Testis (tissue), 3 donors: ENCODE data around the gene TOX2. TPM values are rescaled to one million over a fixed set of nuclear protein-coding genes. Genes with fewer than 3 reads are reported as not detected.

ENCODE experiments used
- DNase-seq: peaks from one replicate; pipeline ENCODE4 v3.0.0-alpha.2; 2019
- H3K27ac ChIP-seq, 2 donors: fragments of 200-600 bp; sonication (generic); one replicate each; pipeline ENCODE4 v1.5.1; 2019
- H3K27me3 ChIP-seq: fragments of 200-600 bp; sonication (generic); one replicate; pipeline ENCODE4 v1.5.1; 2019
- H3K36me3 ChIP-seq: fragments of 200-600 bp; sonication (generic); one replicate; pipeline ENCODE4 v1.5.1; 2017; ENCODE audit warnings: low read depth; ENCODE audit errors: missing control alignments
- H3K4me1 ChIP-seq: fragments of 200-600 bp; sonication (generic); one replicate; pipeline ENCODE4 v1.5.1; 2019
- H3K4me3 ChIP-seq, 2 donors: fragments of 200-600 bp; sonication (generic); one replicate each; pipeline ENCODE4 v1.5.1; 2017 to 2019
- H3K9me3 ChIP-seq: fragments of 200-600 bp; sonication (generic); one replicate; pipeline ENCODE4 v1.5.1; 2017
- CTCF ChIP-seq, 3 experiments: fragments of 450-650 bp in 2 of 3; fragments of 200-600 bp in 1 of 3; sonication (generic) in 1 of 3; IDR thresholded peaks; one replicate each; pipeline ENCODE4 v1.5.1; 2016 to 2019; ENCODE audit warnings: antibody characterized with exemption in 3 of 3, mild to moderate bottlenecking in 2 of 3, moderate library complexity in 1 of 3
- POLR2A ChIP-seq: fragments of 450-650 bp; IDR thresholded peaks from one replicate; pipeline ENCODE4 v1.6.1; 2017; ENCODE audit warnings: antibody characterized with exemption, mild to moderate bottlenecking, moderate library complexity
- WGBS, 2 donors: methylation state at CpG; one replicate each; pipeline ENCODE4 v1.1.5; 2018; 5-methylcytosine and 5-hydroxymethylcytosine counted together
- intact Hi-C: fragments of 100-400 bp; cut with DNase I; formaldehyde crosslinking; loops from one replicate; pipeline ENCODE4 v1.15.1; 2023; ENCODE audit warnings: low total_unique reads
- polyA plus RNA-seq: library from polyadenylated mRNA; stranded (reverse); fragments of 350-450 nt; fragmentation: Illumina TruSeq; extraction: RNeasy Lipid Tissue Mini Kit (QIAGEN cat#74804); gene quantifications from one replicate; pipeline ENCODE4 v1.2.3, GENCODE V29; 2014; ENCODE audit warnings: low read depth, low replicate concordance; ENCODE audit not compliant: insufficient read depth
- total RNA-seq, 2 donors: library from RNA; depleted of rRNA; stranded (reverse); fragments of >200 nt; gene quantifications; one replicate each; pipeline ENCODE4 v1.2.3, GENCODE V29; 2016

The TOX2 gene
- total and polyA plus RNA-seq, 3 donors from 2014 or later, result 43.8 to 67.0 (median 48.1) TPM

DNA sequence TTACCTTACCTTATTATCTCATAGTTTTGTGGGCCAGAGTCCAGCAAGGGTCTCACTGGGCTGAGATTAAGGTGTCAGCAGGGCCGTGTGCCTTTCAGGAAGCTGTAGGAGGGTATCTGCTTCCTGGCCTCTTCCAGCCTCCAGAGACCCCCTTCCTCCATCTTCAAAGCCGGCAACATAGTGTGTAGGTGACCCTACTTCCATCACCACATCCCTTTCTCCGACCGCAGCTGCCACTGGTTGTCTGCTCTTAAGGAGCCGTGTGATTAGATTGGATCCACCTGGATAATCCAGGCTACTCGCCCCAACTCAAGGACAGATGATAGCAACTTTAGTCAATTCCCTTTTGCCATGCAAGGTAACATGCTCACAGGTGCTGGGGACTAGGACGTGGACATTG lies 181.2 kb downstream of the TOX2 start:
- no peaks in the 10 kb centered on the region for H3K27me3 ChIP-seq
- no peak for DNase-seq
- WGBS, 2 donors, result 72 to 80% methylated on average over 7 of the region's 7 CpGs
- H3K36me3 ChIP-seq, result no peaks in the 10 kb centered on the region
- no peaks in the 10 kb centered on the region for H3K4me1 ChIP-seq
- intact Hi-C loops, result no loop called here
- H3K4me3 ChIP-seq, result no peak overlapping the region
- no peak overlapping the region for H3K27ac ChIP-seq
- no peak for TF ChIP-seq POLR2A
- no peak for TF ChIP-seq CTCF (IDR thresholded peaks at IDR 0.05)
- no peaks in the 10 kb centered on the region for H3K9me3 ChIP-seq

DNA sequence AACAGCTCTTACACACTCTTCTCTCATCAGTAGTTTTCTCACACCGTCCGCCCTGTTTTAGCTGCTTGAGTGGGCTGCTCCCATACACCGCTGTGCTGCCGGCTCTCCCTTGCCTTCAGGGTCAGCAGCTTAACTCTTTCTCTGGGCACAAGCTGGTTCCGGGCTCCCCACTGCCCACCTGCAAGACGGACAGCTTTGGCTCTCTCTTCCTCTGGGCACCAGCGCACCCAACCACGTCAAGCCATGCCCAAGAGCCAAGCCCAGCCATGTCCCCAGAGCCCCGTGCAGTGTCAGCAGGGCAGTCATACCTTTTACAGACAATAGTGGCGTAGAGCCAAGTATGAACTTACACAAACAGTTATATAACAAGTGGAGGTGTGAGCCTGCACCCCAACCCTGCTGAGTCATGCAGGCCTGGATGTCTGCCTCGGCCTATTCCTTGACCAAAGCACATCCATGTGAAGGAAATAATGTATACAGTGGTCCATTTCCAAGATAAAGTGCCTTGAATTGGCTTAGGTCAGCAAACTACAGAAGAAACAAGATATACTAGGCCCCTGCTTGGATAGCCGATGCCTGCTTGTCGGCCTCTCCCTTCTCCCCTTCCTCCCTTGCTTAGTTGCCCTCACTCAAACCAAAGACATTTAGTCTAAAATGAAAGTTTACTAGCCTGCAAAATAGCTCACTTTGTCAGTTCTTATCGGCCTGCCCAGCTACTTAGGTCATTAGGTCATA lies 183.0 kb downstream of the TOX2 start:
- intact Hi-C loops, result no loop called here
- DNase-seq, result no peak

DNA sequence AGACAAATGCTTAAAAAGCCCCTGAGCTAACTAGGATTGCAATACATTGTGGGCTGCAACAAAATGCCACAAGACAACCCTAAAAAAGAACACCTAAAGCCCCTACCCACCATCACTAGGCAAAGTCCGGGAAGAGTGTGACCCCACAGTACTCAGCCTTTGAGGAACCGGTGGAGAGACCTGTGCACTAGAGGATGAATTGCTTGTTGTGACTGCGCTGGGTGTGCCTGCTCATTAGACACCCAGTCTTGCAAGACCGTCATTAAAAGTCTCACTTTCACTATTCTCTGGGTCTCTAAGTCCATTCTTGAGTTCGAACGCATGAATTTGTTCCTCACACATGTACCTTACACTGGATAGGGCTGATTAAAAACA lies 183.6 kb downstream of the TOX2 start:
- H3K27me3 ChIP-seq, result no peaks in the 10 kb centered on the region
- intact Hi-C loops, result no loop called here
- H3K36me3 ChIP-seq, result no peaks in the 10 kb centered on the region
- 88 to 92% methylated on average over 6 of the region's 6 CpGs for WGBS, 2 donors
- H3K4me3 ChIP-seq, result no peak overlapping the region
- no peak overlapping the region for H3K27ac ChIP-seq
- no peaks in the 10 kb centered on the region for H3K4me1 ChIP-seq
- no peaks in the 10 kb centered on the region for H3K9me3 ChIP-seq
- DNase-seq, result no peak
- TF ChIP-seq CTCF (IDR thresholded peaks at IDR 0.05) (no peak), POLR2A (no peak)

More for the DNA sequence above, 183.0 kb downstream of the TOX2 start:
- TF ChIP-seq POLR2A (no peak), CTCF (IDR thresholded peaks at IDR 0.05) (no peak)
- Histone ChIP-seq H3K27ac (no peak overlapping the region), H3K36me3 (no peaks in the 10 kb centered on the region), H3K27me3 (no peaks in the 10 kb centered on the region), H3K4me1 (no peaks in the 10 kb centered on the region), H3K4me3 (no peak overlapping the region), H3K9me3 (no peaks in the 10 kb centered on the region)
- 66 to 76% methylated on average over 11 to 14 of the region's 14 CpGs for WGBS, 2 donors

GRCh38 chr20:44098657-44099056 lies 184.0 kb downstream of the TOX2 start:
- no peak for DNase-seq
- Histone ChIP-seq H3K36me3 (no peaks in the 10 kb centered on the region), H3K27me3 (no peaks in the 10 kb centered on the region), H3K4me1 (no peaks in the 10 kb centered on the region), H3K27ac (no peak overlapping the region), H3K4me3 (no peak overlapping the region), H3K9me3 (no peaks in the 10 kb centered on the region)
- intact Hi-C loops, result no loop called here
- no peak for TF ChIP-seq POLR2A
- no peak for TF ChIP-seq CTCF (IDR thresholded peaks at IDR 0.05)
- WGBS, 2 donors, result 93 to 94% methylated on average over 5 of the region's 5 CpGs

GRCh38 chr20:44099832-44100231 lies 185.2 kb downstream of the TOX2 start:
- TF ChIP-seq POLR2A (no peak), CTCF (IDR thresholded peaks at IDR 0.05) (no peak)
- no peaks in the 10 kb centered on the region for H3K9me3 ChIP-seq
- H3K4me3 ChIP-seq, result no peak overlapping the region
- no peak overlapping the region for H3K27ac ChIP-seq
- H3K27me3 ChIP-seq, result no peaks in the 10 kb centered on the region
- intact Hi-C loops, result no loop called here
- DNase-seq, result no peak
- WGBS, 2 donors, result 35 to 51% methylated on average over 7 of the region's 7 CpGs
- no peaks in the 10 kb centered on the region for H3K36me3 ChIP-seq
- H3K4me1 ChIP-seq, result no peaks in the 10 kb centered on the region
